CD4-positive, alpha-beta T cell (primary cell): ENCODE results near the gene PRTG. TPM values are rescaled to one million over a fixed set of nuclear protein-coding genes. Genes with fewer than 3 reads are reported as not detected.
"Not testable (repeated sequence)": the region's sequence is repeated elsewhere in the genome, so short reads cannot be mapped to it uniquely, and the experiment has no call there.

Experiments used
- ATAC-seq: fragments of 200-7000 bp; cut with Tn5 transposase; one replicate; pipeline ENCODE4 v1.10.0; 2022; ENCODE audit warnings: mild to moderate bottlenecking; ENCODE audit not compliant: poor library complexity
- CTCF ChIA-PET: fragments of 350-600 bp; sonication (Branson Sonifier 250); formaldehyde crosslinking; loops from one replicate; lab custom pipeline; 2021; ENCODE audit warnings: antibody characterized with exemption, inconsistent platforms; lab: Charles Lee
- POLR2A ChIA-PET: fragments of 350-600 bp; sonication (Branson Sonifier 250); formaldehyde crosslinking; loops from one replicate; lab custom pipeline; 2021; ENCODE audit warnings: antibody characterized with exemption, inconsistent platforms; lab: Charles Lee
- DNase-seq, 14 experiments: peaks; one replicate each; pipeline ENCODE4 v3.0.0-alpha.2; 2013 to 2020; ENCODE audit warnings: mixed read lengths in 2 of 14
- H3K27ac ChIP-seq, 2 donors: one replicate each; pipeline versions ENCODE4 v1.5.1 to v1.7.0; 2013; ENCODE audit warnings: low read length in 2 of 2, low read depth in 1 of 2, mild to moderate bottlenecking in 1 of 2
- H3K27me3 ChIP-seq, 2 experiments: 1 replicate in 1 of 2; 2 replicates in 1 of 2; pipeline versions ENCODE4 v1.6.1 to v1.7.0; 2013; ENCODE audit warnings: low read length in 2 of 2, control low read depth in 1 of 2, mild to moderate bottlenecking in 1 of 2, moderate library complexity in 1 of 2; ENCODE audit not compliant: insufficient read depth in 2 of 2, control insufficient read depth in 1 of 2
- H3K36me3 ChIP-seq: one replicate; pipeline ENCODE4 v1.6.1; 2013; ENCODE audit warnings: low read length, control low read depth; ENCODE audit not compliant: insufficient read depth
- H3K4me1 ChIP-seq: one replicate; pipeline ENCODE4 v1.6.1; 2013; ENCODE audit warnings: low read length, control low read depth; ENCODE audit not compliant: insufficient read depth
- H3K4me3 ChIP-seq: one replicate; pipeline ENCODE4 v1.5.1; 2013; ENCODE audit warnings: mild to moderate bottlenecking, low read length, moderate library complexity
- H3K9me3 ChIP-seq, 2 experiments: 1 replicate in 1 of 2; 2 replicates in 1 of 2; pipeline versions ENCODE4 v1.6.1 to v1.7.0; 2013; ENCODE audit warnings: low read length in 2 of 2, mild to moderate bottlenecking in 2 of 2, control low read depth in 1 of 2, moderate library complexity in 1 of 2; ENCODE audit not compliant: control insufficient read depth in 1 of 2, insufficient read depth in 1 of 2
- H3K27ac Mint-ChIP-seq: one replicate; pipeline ENCODE4 v1.8.0; 2020; ENCODE audit warnings: mixed read lengths
- H3K27me3 Mint-ChIP-seq: one replicate; pipeline ENCODE4 v1.8.0; 2021; ENCODE audit warnings: mixed read lengths
- H3K36me3 Mint-ChIP-seq: one replicate; pipeline ENCODE4 v1.8.0; 2021; ENCODE audit warnings: low read depth, mixed read lengths
- H3K4me1 Mint-ChIP-seq: one replicate; pipeline ENCODE4 v1.8.0; 2021; ENCODE audit warnings: low read depth, mixed read lengths
- H3K4me3 Mint-ChIP-seq: one replicate; pipeline ENCODE4 v1.8.0; 2020; ENCODE audit warnings: mild to moderate bottlenecking, mixed read lengths
- H3K9me3 Mint-ChIP-seq: one replicate; pipeline ENCODE4 v1.8.0; 2020; ENCODE audit warnings: mixed read lengths
- CTCF ChIP-seq: fragments of 200-600 bp; IDR thresholded peaks from one replicate; pipeline ENCODE4 v1.8.0; 2022; ENCODE audit warnings: antibody characterized with exemption, mild to moderate bottlenecking
- intact Hi-C, 2 experiments: fragments of 100-400 bp; cut with DNase I in 1 of 2; cut with micrococcal nuclease in 1 of 2; formaldehyde crosslinking; loops; one replicate each; pipeline versions ENCODE4 v1.15.1 to v1.9.0; 2023 to 2025; cut with DNase I, micrococcal nuclease
- total RNA-seq, 174 experiments: library from RNA in 2 of 174; stranded (reverse) in 2 of 174; gene quantifications; one replicate each; pipeline ENCODE4 v1.2.3 and lab custom pipeline; 2021 to 2026

Gene PRTG
- total RNA-seq, 2 experiments from 2014 or later = not detected

GRCh38 chr15:55734641-55735040 is 8.3 kb downstream of the PRTG start:
- Mint-ChIP-seq H3K36me3 (no peaks in the 10 kb centered on the region), H3K4me3 (no peak overlapping the region), H3K4me1 (no peaks in the 10 kb centered on the region), H3K27me3 (peaks cover 30% of the 10 kb centered on the region), H3K9me3 (no peaks in the 10 kb centered on the region), H3K27ac (no peak overlapping the region)
- no peaks in the 10 kb centered on the region for H3K4me1 ChIP-seq
- ChIA-PET POLR2A (no interaction called here), CTCF (no interaction called here)
- no peaks in the 10 kb centered on the region for H3K36me3 ChIP-seq
- no peak for DNase-seq
- no peak for ATAC-seq
- intact Hi-C loops = no loop called here
- peaks cover 6 to 14% of the 10 kb centered on the region in 2 experiments for H3K27me3 ChIP-seq
- peaks cover 0 to 5% of the 10 kb centered on the region in 2 experiments for H3K9me3 ChIP-seq
- TF ChIP-seq CTCF = no peak
- no peak overlapping the region for H3K4me3 ChIP-seq
- no peak overlapping the region for H3K27ac ChIP-seq

GRCh38 chr15:55733461-55733860 is 9.5 kb downstream of the PRTG start:
- ATAC-seq, H3K4me3 Mint-ChIP-seq, H3K27ac ChIP-seq, intact Hi-C loops, H3K4me1 Mint-ChIP-seq, H3K9me3 Mint-ChIP-seq, H3K27me3 ChIP-seq, H3K9me3 ChIP-seq, DNase-seq, CTCF ChIA-PET, H3K36me3 ChIP-seq, H3K36me3 Mint-ChIP-seq, H3K27ac Mint-ChIP-seq, H3K4me1 ChIP-seq, POLR2A ChIA-PET, H3K4me3 ChIP-seq: not testable (repeated sequence)
- H3K27me3 Mint-ChIP-seq = peaks cover 33% of the 10 kb centered on the region

- H3K4me3 ChIP-seq = no peak overlapping the region
- no peak for ATAC-seq
- H3K27ac Mint-ChIP-seq = no peak overlapping the region
These were observed 21.3 kb downstream of the PRTG start for GRCh38 chr15:55721554-55722185.

More at GRCh38 chr15:55721554-55722185, 21.3 kb downstream of the PRTG start:
- Mint-ChIP-seq H3K9me3 (no peaks in the 10 kb centered on the region), H3K36me3 (no peaks in the 10 kb centered on the region), H3K4me1 (no peaks in the 10 kb centered on the region), H3K4me3 (no peak overlapping the region), H3K27me3 (peaks cover 49% of the 10 kb centered on the region)
- Histone ChIP-seq H3K4me1 (no peaks in the 10 kb centered on the region), H3K9me3 (no peaks in the 10 kb centered on the region), H3K27me3 (peaks cover 2 to 4% of the 10 kb centered on the region in 2 experiments), H3K27ac (no peak overlapping the region), H3K36me3 (no peaks in the 10 kb centered on the region)
- TF ChIP-seq CTCF = no peak
- POLR2A ChIA-PET = no interaction called here
- intact Hi-C loops = no loop called here
- no peak for DNase-seq
- CTCF ChIA-PET = no interaction called here
